H9 (cell line): ENCODE measurements around the gene RAF1. TPM values are rescaled to one million over a fixed set of nuclear protein-coding genes. Genes with fewer than 3 reads are reported as not detected.

ENCODE experiments used
- DNase-seq: peaks from one replicate; pipeline ENCODE4 v3.0.0-alpha.2; 2017
- H2AFZ ChIP-seq: one replicate; pipeline ENCODE4 v1.6.1; 2013; ENCODE audit warnings: mild to moderate bottlenecking, low read length, control low read depth, moderate library complexity
- H2AK5ac ChIP-seq: 2 replicates; pipeline ENCODE4 v1.6.1; 2013; ENCODE audit warnings: low read length, control low read depth, mixed read lengths; ENCODE audit not compliant: insufficient read length
- H2BK120ac ChIP-seq: one replicate; pipeline ENCODE4 v1.6.1; 2013; ENCODE audit warnings: low read depth, mild to moderate bottlenecking, low read length, control low read depth, inconsistent platforms; ENCODE audit not compliant: poor library complexity, severe bottlenecking
- H2BK12ac ChIP-seq: 2 replicates; pipeline ENCODE4 v1.6.1; 2013; ENCODE audit warnings: low read length, control low read depth, mixed read lengths, low read depth; ENCODE audit not compliant: insufficient read length
- H2BK15ac ChIP-seq: 2 replicates; pipeline ENCODE4 v1.6.1; 2013; ENCODE audit warnings: low read depth, low read length, control low read depth
- H2BK20ac ChIP-seq: one replicate; pipeline ENCODE4 v1.6.1; 2013; ENCODE audit warnings: low read depth, mild to moderate bottlenecking, low read length, control low read depth, inconsistent platforms; ENCODE audit not compliant: poor library complexity, severe bottlenecking
- H2BK5ac ChIP-seq: 2 replicates; pipeline ENCODE4 v1.6.1; 2013; ENCODE audit warnings: low read length, control low read depth, mixed read lengths; ENCODE audit not compliant: insufficient read length
- H3K14ac ChIP-seq: 2 replicates; pipeline ENCODE4 v1.6.1; 2013; ENCODE audit warnings: low read length, control low read depth; ENCODE audit not compliant: insufficient read depth
- H3K18ac ChIP-seq: 2 replicates; pipeline ENCODE4 v1.6.1; 2013; ENCODE audit warnings: low read depth, mild to moderate bottlenecking, mixed read lengths, low read length, control low read depth; ENCODE audit not compliant: insufficient read length
- H3K23ac ChIP-seq: 2 replicates; pipeline ENCODE4 v1.6.1; 2013; ENCODE audit warnings: low read length, control low read depth, mixed read lengths, low read depth; ENCODE audit not compliant: insufficient read length
- H3K23me2 ChIP-seq: 2 replicates; pipeline ENCODE4 v1.6.1; 2013; ENCODE audit warnings: low read depth, mild to moderate bottlenecking, mixed read lengths, low read length, control low read depth; ENCODE audit not compliant: insufficient read length, poor library complexity, severe bottlenecking
- H3K27ac ChIP-seq: 2 replicates; pipeline ENCODE4 v1.5.1; 2013; ENCODE audit warnings: low read length, control low read depth, mixed read lengths, low read depth; ENCODE audit not compliant: insufficient read length
- H3K27me3 ChIP-seq: 2 replicates; pipeline ENCODE4 v1.6.1; 2013; ENCODE audit warnings: low read length, control low read depth, inconsistent platforms; ENCODE audit not compliant: insufficient read depth
- H3K4ac ChIP-seq: 2 replicates; pipeline ENCODE4 v1.6.1; 2013; ENCODE audit warnings: low read depth, mild to moderate bottlenecking, control low read depth, inconsistent platforms, low read length, moderate library complexity
- H3K4me1 ChIP-seq: 2 replicates; pipeline ENCODE4 v1.6.1; 2013; ENCODE audit warnings: low read length, control low read depth, inconsistent platforms; ENCODE audit not compliant: insufficient read depth
- H3K4me2 ChIP-seq: 2 replicates; pipeline ENCODE4 v1.6.1; 2013; ENCODE audit warnings: low read length, control low read depth, mixed read lengths; ENCODE audit not compliant: insufficient read length, insufficient read depth
- H3K56ac ChIP-seq: 2 replicates; pipeline ENCODE4 v1.6.1; 2013; ENCODE audit warnings: low read depth, mild to moderate bottlenecking, mixed read lengths, low read length, control low read depth; ENCODE audit not compliant: insufficient read length
- H3K79me1 ChIP-seq: 2 replicates; pipeline ENCODE4 v1.6.1; 2013; ENCODE audit warnings: low read depth, mild to moderate bottlenecking, moderate library complexity, low read length, control low read depth, inconsistent platforms; ENCODE audit not compliant: insufficient read depth, poor library complexity, severe bottlenecking
- H3K79me2 ChIP-seq: 2 replicates; pipeline ENCODE4 v1.6.1; 2013; ENCODE audit warnings: low read length, control low read depth, inconsistent platforms; ENCODE audit not compliant: insufficient read depth
- H3K9ac ChIP-seq: 2 replicates; pipeline ENCODE4 v1.6.1; 2013; ENCODE audit warnings: low read length, control low read depth, mixed read lengths; ENCODE audit not compliant: insufficient read length; ENCODE audit errors: extremely low read depth
- H3K9me3 ChIP-seq: one replicate; pipeline ENCODE4 v1.6.1; 2013; ENCODE audit warnings: low read depth, low read length, inconsistent platforms; ENCODE audit not compliant: control insufficient read depth
- H3T11ph ChIP-seq: one replicate; pipeline ENCODE4 v1.6.1; 2013; ENCODE audit warnings: mild to moderate bottlenecking, low read length, control low read depth, inconsistent platforms
- H4K20me1 ChIP-seq: one replicate; pipeline ENCODE4 v1.6.1; 2013; ENCODE audit not compliant: control insufficient read depth, insufficient read length, insufficient read depth
- H4K5ac ChIP-seq: 2 replicates; pipeline ENCODE4 v1.6.1; 2013; ENCODE audit warnings: low read depth, mild to moderate bottlenecking, mixed read lengths, low read length, control low read depth; ENCODE audit not compliant: insufficient read length
- H4K8ac ChIP-seq: replicated peaks from 2 replicates; pipeline ENCODE4 v1.6.1; 2013; ENCODE audit warnings: low read length, control low read depth, mixed read lengths, low read depth; ENCODE audit not compliant: insufficient read length
- H4K91ac ChIP-seq: 2 replicates; pipeline ENCODE4 v1.6.1; 2013; ENCODE audit warnings: low read depth, mild to moderate bottlenecking, moderate library complexity, mixed read lengths, low read length, control low read depth; ENCODE audit not compliant: insufficient read length
- H3K27ac Mint-ChIP-seq, 3 experiments: 2 replicates in 2 of 3; 3 replicates in 1 of 3; pipeline ENCODE4 v1.8.0; 2020 to 2021; ENCODE audit warnings: mixed read lengths in 3 of 3, mild to moderate bottlenecking in 1 of 3, moderate library complexity in 1 of 3
- H3K27me3 Mint-ChIP-seq: 2 replicates; pipeline ENCODE4 v1.8.0; 2021; ENCODE audit warnings: low read depth, mild to moderate bottlenecking, moderate library complexity, mixed read lengths
- H3K36me3 Mint-ChIP-seq, 3 experiments: 2 replicates in 2 of 3; 3 replicates in 1 of 3; pipeline ENCODE4 v1.8.0; 2020 to 2021; ENCODE audit warnings: low read depth in 3 of 3, mixed read lengths in 3 of 3; ENCODE audit not compliant: insufficient read depth in 1 of 3
- H3K4me1 Mint-ChIP-seq, 2 experiments: 2 replicates each; pipeline ENCODE4 v1.8.0; 2020; ENCODE audit warnings: mixed read lengths in 2 of 2
- H3K4me3 Mint-ChIP-seq, 2 experiments: 2 replicates in 1 of 2; 3 replicates in 1 of 2; pipeline ENCODE4 v1.8.0; 2020 to 2021; ENCODE audit warnings: mild to moderate bottlenecking in 2 of 2, mixed read lengths in 2 of 2, moderate library complexity in 1 of 2
- H3K9me3 Mint-ChIP-seq, 2 experiments: 2 replicates in 1 of 2; 3 replicates in 1 of 2; pipeline ENCODE4 v1.8.0; 2020; ENCODE audit warnings: mild to moderate bottlenecking in 2 of 2, mixed read lengths in 2 of 2, moderate library complexity in 1 of 2
- whole genome bisulfite sequencing: extraction: QIAGEN DNeasy Blood & Tissue Kit; methylation state at CpG from one replicate; pipeline ENCODE4 v1.1.7; 2013; ENCODE audit warnings: missing lambda C conversion rate, low lambda C conversion rate, mixed read lengths; ENCODE audit not compliant: insufficient read length; ENCODE audit errors: extremely low coverage; 5-methylcytosine and 5-hydroxymethylcytosine counted together
- total RNA-seq: library from RNA; stranded (reverse); gene quantifications from 2 replicates; pipeline ENCODE4 v1.2.1, GENCODE V29; 2021
- TF ChIP-seq, protein P1 (sequence below): fragments of 200-600 bp; sonication (generic); conservative IDR thresholded peaks from 3 replicates; pipeline ENCODE4 v1.8.0; 2021; ENCODE audit warnings: antibody characterized with exemption, mild to moderate bottlenecking

The RAF1 gene
- total RNA-seq, 1 experiment from 2014 or later = 112 TPM

DNA sequence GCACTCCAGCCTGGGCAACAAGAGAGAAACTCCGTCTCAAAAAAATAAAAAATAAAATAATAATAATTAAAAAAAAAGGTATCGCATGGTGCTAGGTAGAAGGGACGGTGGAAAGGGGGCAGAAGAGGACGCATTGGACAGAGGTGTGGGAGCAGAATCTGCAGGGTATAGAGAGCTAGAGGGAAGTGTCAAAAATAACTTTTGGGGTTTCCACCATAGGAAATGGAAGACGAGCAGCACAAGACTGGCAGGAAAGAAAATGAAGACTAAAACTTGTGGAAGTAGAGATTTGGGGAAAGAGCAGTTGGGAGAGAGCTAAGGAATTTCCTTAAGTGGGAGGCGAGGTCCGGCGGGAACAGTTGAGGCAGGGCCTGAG, 107.6 kb downstream of the RAF1 start:
- H3K9me3 Mint-ChIP-seq = no peaks in the 10 kb centered on the region
- H4K5ac ChIP-seq = no peak overlapping the region

More for the DNA sequence above, 107.6 kb downstream of the RAF1 start:
- WGBS = no CpG with 5 or more reads among the region's 8 CpGs
- no peak overlapping the region for H2AK5ac ChIP-seq
- H3K56ac ChIP-seq = no peak overlapping the region
- H4K91ac ChIP-seq = no peak overlapping the region
- no peaks in the 10 kb centered on the region for H3K4me1 ChIP-seq
- no peak overlapping the region for H2BK12ac ChIP-seq
- peaks cover 12% of the 10 kb centered on the region for H3K23me2 ChIP-seq
- H4K20me1 ChIP-seq = no peaks in the 10 kb centered on the region
- peaks cover 12% of the 10 kb centered on the region for H3K79me1 ChIP-seq
- Mint-ChIP-seq H3K27me3 (peaks cover 9% of the 10 kb centered on the region), H3K36me3 (no peaks in the 10 kb centered on the region), H3K4me3 (peak overlapping the region; percentile 84 to 87), H3K4me1 (peaks cover 32 to 33% of the 10 kb centered on the region in 2 experiments), H3K27ac (peak overlapping the region; percentile 16 to 88 (median 27); a peak in 5 of 7 replicates)
- no peak for DNase-seq
- peak overlapping the region; percentile 96 for H3K4me2 ChIP-seq
- no peak overlapping the region for H3T11ph ChIP-seq
- no peak overlapping the region for H2BK5ac ChIP-seq
- no peak overlapping the region for H4K8ac ChIP-seq
- no peak overlapping the region for H3K14ac ChIP-seq
- no peak overlapping the region for H2BK20ac ChIP-seq
- no peaks in the 10 kb centered on the region for H3K9me3 ChIP-seq
- H3K79me2 ChIP-seq = peaks cover 29% of the 10 kb centered on the region; the same call in 1 of the 2 replicates
- no peak overlapping the region for H3K18ac ChIP-seq
- H3K4ac ChIP-seq = no peak overlapping the region
- no peak overlapping the region for H2BK120ac ChIP-seq
- H3K9ac ChIP-seq = peak overlapping the region; percentile 9
- H3K23ac ChIP-seq = no peak overlapping the region
- H2AFZ ChIP-seq = peak overlapping the region; percentile 89
- H3K27me3 ChIP-seq = no peaks in the 10 kb centered on the region
- TF ChIP-seq, protein P1, sequence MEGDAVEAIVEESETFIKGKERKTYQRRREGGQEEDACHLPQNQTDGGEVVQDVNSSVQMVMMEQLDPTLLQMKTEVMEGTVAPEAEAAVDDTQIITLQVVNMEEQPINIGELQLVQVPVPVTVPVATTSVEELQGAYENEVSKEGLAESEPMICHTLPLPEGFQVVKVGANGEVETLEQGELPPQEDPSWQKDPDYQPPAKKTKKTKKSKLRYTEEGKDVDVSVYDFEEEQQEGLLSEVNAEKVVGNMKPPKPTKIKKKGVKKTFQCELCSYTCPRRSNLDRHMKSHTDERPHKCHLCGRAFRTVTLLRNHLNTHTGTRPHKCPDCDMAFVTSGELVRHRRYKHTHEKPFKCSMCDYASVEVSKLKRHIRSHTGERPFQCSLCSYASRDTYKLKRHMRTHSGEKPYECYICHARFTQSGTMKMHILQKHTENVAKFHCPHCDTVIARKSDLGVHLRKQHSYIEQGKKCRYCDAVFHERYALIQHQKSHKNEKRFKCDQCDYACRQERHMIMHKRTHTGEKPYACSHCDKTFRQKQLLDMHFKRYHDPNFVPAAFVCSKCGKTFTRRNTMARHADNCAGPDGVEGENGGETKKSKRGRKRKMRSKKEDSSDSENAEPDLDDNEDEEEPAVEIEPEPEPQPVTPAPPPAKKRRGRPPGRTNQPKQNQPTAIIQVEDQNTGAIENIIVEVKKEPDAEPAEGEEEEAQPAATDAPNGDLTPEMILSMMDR = no peak
- no peak overlapping the region for H2BK15ac ChIP-seq
- no peak overlapping the region for H3K27ac ChIP-seq
